A549 (cell line): ENCODE measurements around the gene YIPF1. TPM values are rescaled to one million over a fixed set of nuclear protein-coding genes. Genes with fewer than 3 reads are reported as not detected.

ENCODE experiments used
- ATAC-seq, 2 experiments: fragments of 200-7000 bp in 1 of 2; fragments of >200 bp in 1 of 2; cut with Nextera tagmentation in 1 of 2; cut with Tn5 transposase in 1 of 2; 3 replicates each; pipeline versions ENCODE4 v1.8.0 to v1.9.1; 2018 to 2020; ENCODE audit warnings: mild to moderate bottlenecking in 1 of 2, moderate library complexity in 1 of 2
- CTCF ChIA-PET: fragments of 300-600 bp; sonication (Branson Sonifier 250); formaldehyde crosslinking; extraction: SDS; loops from one replicate; lab custom pipeline; 2021; ENCODE audit warnings: antibody characterized with exemption, inconsistent platforms; lab: Yijun Ruan, JAX
- POLR2A ChIA-PET: fragments of 350-600 bp; formaldehyde crosslinking; extraction: SDS; loops from one replicate; lab custom pipeline; 2021; ENCODE audit warnings: antibody characterized with exemption, inconsistent platforms; lab: Yijun Ruan, JAX
- DNase-seq, 2 experiments: peaks; one replicate each; pipeline versions ENCODE4 v3.0.0 to v3.0.0-alpha.2; 2011 to 2016; ENCODE audit warnings: low read depth in 1 of 2, low spot score in 1 of 2
- FAIRE-seq: peaks from 2 replicates; lab custom pipeline; 2011; peaks lifted over from hg19 to GRCh38; lab: Jason Lieb, UNC
- H3K27ac ChIP-seq, 2 experiments: fragments of >200 bp; sonication (Bioruptor Twin); formaldehyde crosslinking; 3 replicates each; pipeline ENCODE4 v1.5.1; 2016 to 2017
- H3K4me1 ChIP-seq: fragments of >200 bp; sonication (Bioruptor Twin); formaldehyde crosslinking; 3 replicates; pipeline ENCODE4 v1.6.1; 2016
- H3K4me2 ChIP-seq: fragments of >200 bp; sonication (Bioruptor Twin); formaldehyde crosslinking; 3 replicates; pipeline ENCODE4 v1.6.1; 2016
- H3K4me3 ChIP-seq: fragments of >200 bp; sonication (Bioruptor Twin); formaldehyde crosslinking; 3 replicates; pipeline ENCODE4 v1.5.1; 2016
- H3K9me3 ChIP-seq: fragments of >200 bp; sonication (Bioruptor Twin); formaldehyde crosslinking; 3 replicates; pipeline ENCODE4 v1.6.1; 2016
- CBX8 ChIP-seq: fragments of 200-600 bp; sonication (generic); IDR thresholded peaks from 2 replicates; pipeline ENCODE4 v1.6.1; 2016
- CEBPB ChIP-seq, 2 experiments: fragments of >200 bp in 1 of 2; sonication (Bioruptor Twin) in 1 of 2; formaldehyde crosslinking in 1 of 2; IDR thresholded peaks; 2 replicates each; pipeline ENCODE4 v1.6.1; 2012 to 2016
- CHD2 ChIP-seq: fragments of 150-350 bp; IDR thresholded peaks from 2 replicates; pipeline ENCODE4 v1.6.1; 2014; ENCODE audit warnings: low read length; ENCODE audit not compliant: partially characterized antibody
- EHMT2 ChIP-seq: fragments of 200-600 bp; sonication (generic); IDR thresholded peaks from 2 replicates; pipeline ENCODE4 v1.6.1; 2016; ENCODE audit warnings: antibody characterized with exemption, low read depth, mild to moderate bottlenecking, moderate library complexity
- ESRRA ChIP-seq: fragments of 150-350 bp; IDR thresholded peaks from 2 replicates; pipeline ENCODE4 v1.6.1; 2014; ENCODE audit warnings: mild to moderate bottlenecking, low read length, borderline replicate concordance
- FOSB ChIP-seq: fragments of 250-450 bp; sonication (Bioruptor Pico); IDR thresholded peaks from 2 replicates; pipeline ENCODE4 v1.5.0; 2020; ENCODE audit warnings: mild to moderate bottlenecking, moderate library complexity
- FOSL2 ChIP-seq, 2 experiments: fragments of 450-650 bp in 1 of 2; fragments of >200 bp in 1 of 2; sonication (Bioruptor Twin) in 1 of 2; formaldehyde crosslinking; IDR thresholded peaks; 2 replicates each; pipeline versions ENCODE4 v1.5.0 to v1.6.1; 2016 to 2020; ENCODE audit warnings: mild to moderate bottlenecking in 1 of 2, moderate library complexity in 1 of 2
- FOXS1 ChIP-seq: fragments of 250-450 bp; sonication (Bioruptor Pico); IDR thresholded peaks from 2 replicates; pipeline ENCODE4 v1.5.0; 2020; ENCODE audit warnings: mild to moderate bottlenecking, moderate library complexity
- HDAC2 ChIP-seq: fragments of 200-600 bp; sonication (generic); IDR thresholded peaks from 2 replicates; pipeline ENCODE4 v1.6.1; 2016
- HEYL ChIP-seq: fragments of 250-450 bp; sonication (Bioruptor Pico); IDR thresholded peaks from 2 replicates; pipeline ENCODE4 v1.8.0; 2021; ENCODE audit warnings: mild to moderate bottlenecking, moderate library complexity
- HOXA7 ChIP-seq: fragments of 250-450 bp; sonication (Bioruptor Pico); IDR thresholded peaks from 2 replicates; pipeline ENCODE4 v1.5.0; 2020; ENCODE audit warnings: mild to moderate bottlenecking, moderate library complexity
- HOXB13 ChIP-seq: fragments of 250-450 bp; sonication (Bioruptor Pico); IDR thresholded peaks from 2 replicates; pipeline ENCODE4 v1.5.0; 2020; ENCODE audit warnings: low read depth, mild to moderate bottlenecking, moderate library complexity
- JUNB ChIP-seq: fragments of >200 bp; sonication (Bioruptor Twin); formaldehyde crosslinking; IDR thresholded peaks from 2 replicates; pipeline ENCODE4 v1.6.1; 2016
- MAFK ChIP-seq: fragments of 450-650 bp; IDR thresholded peaks from 2 replicates; pipeline ENCODE4 v1.6.1; 2014; ENCODE audit not compliant: partially characterized antibody
- MAX ChIP-seq: IDR thresholded peaks from 2 replicates; pipeline ENCODE4 v1.6.1; 2012
- MYC ChIP-seq: IDR thresholded peaks from 2 replicates; pipeline ENCODE4 v1.6.1; 2012; ENCODE audit warnings: mild to moderate bottlenecking, inconsistent platforms, low read length, improper control_type of control experiment, borderline replicate concordance
- NFE2L2 ChIP-seq: fragments of 150-350 bp; conservative IDR thresholded peaks from 2 replicates; pipeline ENCODE4 v1.6.1; 2014; ENCODE audit warnings: low read length
- PBX3 ChIP-seq: IDR thresholded peaks from 2 replicates; pipeline ENCODE4 v1.6.1; 2012
- RAD21 ChIP-seq, 2 experiments: fragments of >200 bp in 1 of 2; sonication (Bioruptor Twin) in 1 of 2; formaldehyde crosslinking in 1 of 2; IDR thresholded peaks in 1 of 2; conservative IDR thresholded peaks in 1 of 2; 2 replicates in 1 of 2; 3 replicates in 1 of 2; pipeline ENCODE4 v1.6.1; 2012 to 2018; ENCODE audit warnings: inconsistent platforms in 1 of 2
- RCOR1 ChIP-seq: fragments of 150-350 bp; IDR thresholded peaks from 2 replicates; pipeline ENCODE4 v1.6.1; 2014; ENCODE audit warnings: antibody characterized with exemption, low read length, low read depth
- SMC3 ChIP-seq: fragments of >200 bp; sonication (Bioruptor Twin); formaldehyde crosslinking; IDR thresholded peaks from 3 replicates; pipeline ENCODE4 v1.6.1; 2018; ENCODE audit warnings: inconsistent platforms
- SREBF2 ChIP-seq: fragments of 450-650 bp; IDR thresholded peaks from 2 replicates; pipeline ENCODE4 v1.6.1; 2014; ENCODE audit warnings: mild to moderate bottlenecking, moderate library complexity
- TFCP2L1 ChIP-seq: fragments of 250-450 bp; sonication (Bioruptor Pico); IDR thresholded peaks from 2 replicates; pipeline ENCODE4 v1.5.0; 2021; ENCODE audit warnings: mild to moderate bottlenecking
- TP53 ChIP-seq: fragments of 250-450 bp; sonication (Bioruptor Pico); IDR thresholded peaks from 2 replicates; pipeline ENCODE4 v1.5.0; 2021; ENCODE audit warnings: mild to moderate bottlenecking, moderate library complexity
- USF2 ChIP-seq: fragments of 450-650 bp; IDR thresholded peaks from 2 replicates; pipeline ENCODE4 v1.6.1; 2014; ENCODE audit warnings: antibody characterized with exemption
- ZSCAN20 ChIP-seq: fragments of 250-450 bp; sonication (Bioruptor Pico); IDR thresholded peaks from 2 replicates; pipeline ENCODE4 v1.8.0; 2022; ENCODE audit warnings: mild to moderate bottlenecking, moderate library complexity
- WGBS: methylation state at CpG from one replicate; pipeline ENCODE4 v1.1.6; 2017; ENCODE audit errors: missing lambda C conversion rate; 5-methylcytosine and 5-hydroxymethylcytosine counted together
- polyA plus RNA-seq, 4 experiments: library from polyadenylated mRNA; depleted of rRNA in 3 of 4; stranded (reverse); fragments of >200 nt; fragmentation: RNase III in 1 of 4; extraction: RNeasy Plus Mini Kit Qiagen cat#74134 plus additional on column Dnase treatment in 1 of 4; gene quantifications; 2 replicates in 3 of 4; 3 replicates in 1 of 4; pipeline ENCODE4 v1.2.3, GENCODE V29; 2011 to 2017
- TF ChIP-seq, protein P1 (sequence below): IDR thresholded peaks from 2 replicates; pipeline ENCODE4 v1.6.1; 2012; ENCODE audit warnings: low read depth, borderline replicate concordance
- TF ChIP-seq, protein P2 (sequence below): fragments of 150-350 bp; IDR thresholded peaks from 2 replicates; pipeline ENCODE4 v1.6.1; 2014; ENCODE audit warnings: low read depth, mild to moderate bottlenecking, low read length
- TF ChIP-seq, protein P3 (sequence below): fragments of >200 bp; sonication (Bioruptor Twin); formaldehyde crosslinking; IDR thresholded peaks from 3 replicates; pipeline ENCODE4 v1.5.1; 2016

Gene YIPF1
- polyA plus RNA-seq, 2 of the 4 experiments (the other 2 are of a cell fraction), result 15.4 to 30.1 TPM

DNA sequence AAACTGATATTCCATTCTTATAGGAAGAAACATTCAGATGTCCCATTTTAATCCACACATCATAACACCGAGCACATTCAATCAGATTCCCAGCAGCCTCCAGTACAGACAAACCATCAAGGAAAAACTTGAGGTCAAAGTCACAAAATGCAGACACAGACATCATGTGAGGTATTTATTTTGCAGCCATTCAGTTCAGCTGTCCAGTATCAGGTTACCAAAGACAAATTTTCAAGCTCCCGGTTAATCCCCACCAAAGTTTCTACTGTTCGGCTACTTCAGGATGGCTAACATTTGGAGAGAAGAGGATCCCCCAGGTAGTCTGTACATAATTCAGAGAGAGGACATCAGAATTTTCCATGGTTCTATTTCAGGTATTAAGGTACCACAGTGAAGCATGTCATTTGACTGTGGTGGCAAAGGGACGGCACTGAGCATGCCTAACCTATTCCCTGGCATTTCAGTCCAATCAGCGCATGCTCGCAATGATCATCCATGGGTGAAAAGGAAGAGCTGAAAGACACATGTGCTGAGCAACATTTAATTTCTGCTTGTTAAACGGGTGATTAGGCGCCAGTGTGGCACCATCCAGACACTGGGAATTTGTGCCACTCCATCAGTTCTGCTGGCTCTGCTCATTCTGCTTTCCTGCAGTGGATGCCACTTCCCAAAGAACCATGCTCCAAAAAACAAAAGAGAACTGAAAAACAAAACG, 37.9 kb downstream of the YIPF1 start:
- ATAC-seq, result no peak
- no peak for DNase-seq
- TF ChIP-seq HEYL (no peak), HOXA7 (CRISPR knock-in tag) (no peak), MAX (no peak), FOSL2 (IDR thresholded peaks at IDR 0.05) (no peak), FOSL2 (CRISPR knock-in tag; IDR thresholded peaks at IDR 0.05) (no peak), TP53 (CRISPR knock-in tag) (no peak), CEBPB (IDR thresholded peaks at IDR 0.05) (no peak), HDAC2 (no peak), CBX8 (no peak), JUNB (no peak), SMC3 (no peak), HOXB13 (no peak), MYC (no peak), NFE2L2 (no peak), RAD21 (conservative IDR thresholded peaks at IDR 0.05 in 1 of 2, IDR thresholded peaks at IDR 0.05 in 1 of 2) (no peak), RCOR1 (no peak), USF2 (no peak), MAFK (no peak)
- TF ChIP-seq, protein P1, sequence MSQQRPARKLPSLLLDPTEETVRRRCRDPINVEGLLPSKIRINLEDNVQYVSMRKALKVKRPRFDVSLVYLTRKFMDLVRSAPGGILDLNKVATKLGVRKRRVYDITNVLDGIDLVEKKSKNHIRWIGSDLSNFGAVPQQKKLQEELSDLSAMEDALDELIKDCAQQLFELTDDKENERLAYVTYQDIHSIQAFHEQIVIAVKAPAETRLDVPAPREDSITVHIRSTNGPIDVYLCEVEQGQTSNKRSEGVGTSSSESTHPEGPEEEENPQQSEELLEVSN, result no peak
- TF ChIP-seq, protein P2, sequence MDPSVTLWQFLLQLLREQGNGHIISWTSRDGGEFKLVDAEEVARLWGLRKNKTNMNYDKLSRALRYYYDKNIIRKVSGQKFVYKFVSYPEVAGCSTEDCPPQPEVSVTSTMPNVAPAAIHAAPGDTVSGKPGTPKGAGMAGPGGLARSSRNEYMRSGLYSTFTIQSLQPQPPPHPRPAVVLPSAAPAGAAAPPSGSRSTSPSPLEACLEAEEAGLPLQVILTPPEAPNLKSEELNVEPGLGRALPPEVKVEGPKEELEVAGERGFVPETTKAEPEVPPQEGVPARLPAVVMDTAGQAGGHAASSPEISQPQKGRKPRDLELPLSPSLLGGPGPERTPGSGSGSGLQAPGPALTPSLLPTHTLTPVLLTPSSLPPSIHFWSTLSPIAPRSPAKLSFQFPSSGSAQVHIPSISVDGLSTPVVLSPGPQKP, result no peak
- no peak overlapping the region for H3K4me2 ChIP-seq
- H3K27ac ChIP-seq, result no peak overlapping the region
- H3K4me1 ChIP-seq, result no peaks in the 10 kb centered on the region
- ChIA-PET POLR2A (no interaction called here), CTCF (interaction anchor here (1.9 to 5.7 kb wide), 2 partner anchors 8 to 108 kb away, joined by 7 to 33 read pairs; no protein-coding TSS in a partner anchor)
- no peak for FAIRE-seq
- no peak overlapping the region for H3K4me3 ChIP-seq
- no peaks in the 10 kb centered on the region for H3K9me3 ChIP-seq
- 89% methylated on average over 9 of the region's 9 CpGs for WGBS

- Histone ChIP-seq H3K4me2 (no peak overlapping the region), H3K4me3 (no peak overlapping the region), H3K27ac (no peak overlapping the region), H3K9me3 (no peaks in the 10 kb centered on the region), H3K4me1 (no peaks in the 10 kb centered on the region)
- no peak for TF ChIP-seq EHMT2
- TF ChIP-seq RCOR1, result no peak
- TF ChIP-seq TFCP2L1 (CRISPR knock-in tag), result no peak
- TF ChIP-seq, protein P3, sequence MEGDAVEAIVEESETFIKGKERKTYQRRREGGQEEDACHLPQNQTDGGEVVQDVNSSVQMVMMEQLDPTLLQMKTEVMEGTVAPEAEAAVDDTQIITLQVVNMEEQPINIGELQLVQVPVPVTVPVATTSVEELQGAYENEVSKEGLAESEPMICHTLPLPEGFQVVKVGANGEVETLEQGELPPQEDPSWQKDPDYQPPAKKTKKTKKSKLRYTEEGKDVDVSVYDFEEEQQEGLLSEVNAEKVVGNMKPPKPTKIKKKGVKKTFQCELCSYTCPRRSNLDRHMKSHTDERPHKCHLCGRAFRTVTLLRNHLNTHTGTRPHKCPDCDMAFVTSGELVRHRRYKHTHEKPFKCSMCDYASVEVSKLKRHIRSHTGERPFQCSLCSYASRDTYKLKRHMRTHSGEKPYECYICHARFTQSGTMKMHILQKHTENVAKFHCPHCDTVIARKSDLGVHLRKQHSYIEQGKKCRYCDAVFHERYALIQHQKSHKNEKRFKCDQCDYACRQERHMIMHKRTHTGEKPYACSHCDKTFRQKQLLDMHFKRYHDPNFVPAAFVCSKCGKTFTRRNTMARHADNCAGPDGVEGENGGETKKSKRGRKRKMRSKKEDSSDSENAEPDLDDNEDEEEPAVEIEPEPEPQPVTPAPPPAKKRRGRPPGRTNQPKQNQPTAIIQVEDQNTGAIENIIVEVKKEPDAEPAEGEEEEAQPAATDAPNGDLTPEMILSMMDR, result no peak
- TF ChIP-seq TP53 (CRISPR knock-in tag), result no peak
- TF ChIP-seq RAD21 (conservative IDR thresholded peaks at IDR 0.05 in 1 of 2, IDR thresholded peaks at IDR 0.05 in 1 of 2), result no peak
- TF ChIP-seq, protein P2, result no peak
- no peak for TF ChIP-seq HOXB13
- TF ChIP-seq NFE2L2, result no peak
- no peak for TF ChIP-seq PBX3
- no peak for TF ChIP-seq FOSL2 (IDR thresholded peaks at IDR 0.05)
- TF ChIP-seq FOSL2 (CRISPR knock-in tag; IDR thresholded peaks at IDR 0.05), result no peak
- no peak for TF ChIP-seq CHD2
- TF ChIP-seq FOXS1 (CRISPR knock-in tag), result no peak
- TF ChIP-seq ZSCAN20 (CRISPR knock-in tag), result no peak
- no peak for TF ChIP-seq ESRRA
- TF ChIP-seq FOSB, result no peak
- TF ChIP-seq SMC3, result no peak
- TF ChIP-seq SREBF2, result no peak
- 84% methylated on average over 7 of the region's 7 CpGs for WGBS
- ChIA-PET POLR2A (no interaction called here), CTCF (interaction anchor here (1.0 to 5.7 kb wide), 2 partner anchors 10 to 19 kb away, joined by 3 to 33 read pairs; no protein-coding TSS in a partner anchor)
- FAIRE-seq (no peak), ATAC-seq (no peak), DNase-seq (no peak)
Measured at GRCh38 chr1:53850082-53850673, 39.4 kb downstream of the YIPF1 start.
